Measurements from ENCODE around the gene MANBA.
"Not testable (repeated sequence)": the region's sequence is repeated elsewhere in the genome, so short reads cannot be mapped to it uniquely, and the experiment has no call there.

Gene MANBA

DNA sequence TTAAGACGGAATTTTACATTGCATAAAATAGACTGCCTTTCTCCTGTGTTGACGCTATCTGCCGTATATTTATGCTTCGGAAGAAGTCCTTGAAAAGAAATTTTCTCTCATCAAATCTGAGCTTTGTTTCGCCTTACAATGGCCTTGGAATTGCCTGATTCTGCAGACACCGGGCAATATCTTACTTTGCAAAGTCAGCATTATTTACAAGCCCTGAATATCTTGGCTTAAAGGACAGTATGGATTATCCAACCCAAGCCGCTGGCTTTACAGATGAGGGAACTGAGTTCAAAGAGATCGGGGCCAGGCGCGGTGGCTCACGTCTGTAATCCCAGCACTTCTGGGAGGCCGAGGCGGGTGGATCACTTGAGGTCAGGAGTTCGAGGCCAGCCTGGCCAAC lies 1.1 kb upstream of the MANBA start:
- DNase-seq (ENCODE audit: low read depth), result no peak

- peak; percentile 20 for DNase-seq (ENCODE audit: low read depth)
These were observed 531 bp upstream of the MANBA start for GRCh38 chr4:102761296-102761701.

- DNase-seq (ENCODE audit: low read depth), result peak; percentile 54
These were observed 730 bp downstream of the MANBA start for GRCh38 chr4:102759831-102760644.

- DNase-seq (ENCODE audit: low read depth), result no peak
These were observed 2.3 kb downstream of the MANBA start for GRCh38 chr4:102758241-102759160.

DNA sequence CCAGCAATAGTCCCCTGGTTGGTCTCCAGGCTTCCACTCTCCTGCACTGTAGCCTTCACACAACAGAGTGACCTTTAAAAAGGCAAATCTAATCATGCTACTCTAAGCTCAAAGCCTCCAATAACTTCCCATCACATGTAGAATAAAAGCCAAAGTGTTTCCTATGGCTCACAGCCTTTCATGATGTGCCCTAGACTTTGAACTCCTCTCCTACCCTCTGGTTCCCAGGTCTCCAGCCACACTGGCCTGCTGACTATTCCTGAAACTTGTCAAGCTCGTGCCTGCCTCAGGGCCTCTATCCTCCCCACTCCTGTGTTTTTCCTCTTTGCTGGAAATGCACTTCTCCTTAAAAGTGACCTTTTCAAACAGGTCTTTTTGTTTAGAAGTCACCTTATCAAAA lies 3.1 kb downstream of the MANBA start:
- DNase-seq (ENCODE audit: low read depth), result no peak

GRCh38 chr4:102754044-102754443 lies 6.7 kb downstream of the MANBA start:
- peak; percentile 44 for DNase-seq (ENCODE audit: low read depth)

DNA sequence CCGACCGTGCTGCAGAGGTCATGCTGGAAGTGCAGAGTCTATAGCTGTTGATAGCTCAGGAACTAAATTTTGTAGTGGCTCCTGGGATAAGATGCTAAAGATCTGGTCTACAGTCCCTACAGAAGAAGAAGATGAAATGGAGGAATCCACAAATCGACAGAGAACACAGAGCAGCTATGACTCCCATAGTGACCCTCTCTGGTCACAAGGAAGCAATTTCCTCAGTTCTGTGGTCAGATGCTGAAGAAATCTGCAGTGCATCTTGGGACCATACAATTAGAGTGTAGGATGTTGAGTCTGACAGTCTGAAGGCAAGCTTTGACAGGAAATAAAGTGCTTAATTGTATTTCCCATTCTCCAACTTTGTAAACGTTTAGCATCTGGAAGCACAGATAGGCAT lies 8.8 kb downstream of the MANBA start:
- no peak for DNase-seq (ENCODE audit: low read depth)

DNA sequence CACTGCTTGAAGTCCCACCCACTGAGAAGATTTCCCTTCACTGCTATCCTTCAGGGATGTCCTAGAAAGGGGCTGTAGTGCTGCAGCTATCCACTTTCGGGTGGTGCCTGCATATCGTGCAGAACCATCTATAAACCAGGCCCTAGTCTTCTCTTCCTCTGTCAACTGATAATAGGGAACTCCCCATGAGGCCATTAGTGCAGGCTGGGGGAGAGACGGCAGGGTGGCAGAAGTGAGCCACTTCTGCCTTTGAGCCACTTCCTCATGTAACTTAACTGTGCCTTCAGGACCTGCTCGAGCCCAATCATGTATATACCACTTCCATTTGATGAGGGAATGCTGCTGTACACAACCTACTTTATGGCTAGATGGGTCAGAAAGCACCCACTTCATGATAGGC lies 17.4 kb downstream of the MANBA start:
- not testable (repeated sequence) for DNase-seq (ENCODE audit: low read depth)

DNA sequence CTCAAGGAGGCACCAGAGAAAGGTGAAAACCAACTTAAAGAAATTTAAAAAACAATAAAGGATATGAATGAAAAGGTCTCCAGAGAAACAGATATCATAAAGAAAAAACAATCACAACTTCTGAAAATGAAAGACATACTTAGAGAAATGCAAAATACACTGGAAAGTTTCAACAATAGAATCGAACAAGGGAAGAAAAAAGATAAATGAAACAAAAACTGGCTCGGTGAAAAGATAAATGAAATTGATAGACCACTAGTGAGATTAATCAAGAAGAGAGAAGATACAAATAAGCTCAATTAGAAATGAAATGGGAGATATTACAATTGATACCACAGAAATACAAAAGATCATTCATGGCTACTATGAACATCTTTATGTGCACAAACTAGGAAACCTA lies 22.0 kb downstream of the MANBA start:
- DNase-seq (ENCODE audit: low read depth), result not testable (repeated sequence)

- DNase-seq (ENCODE audit: low read depth), result peak; percentile 7
These were observed 23.9 kb downstream of the MANBA start for GRCh38 chr4:102736636-102737549.

- DNase-seq (ENCODE audit: low read depth), result no peak
These were observed 25.2 kb downstream of the MANBA start for GRCh38 chr4:102735582-102735981.

DNA sequence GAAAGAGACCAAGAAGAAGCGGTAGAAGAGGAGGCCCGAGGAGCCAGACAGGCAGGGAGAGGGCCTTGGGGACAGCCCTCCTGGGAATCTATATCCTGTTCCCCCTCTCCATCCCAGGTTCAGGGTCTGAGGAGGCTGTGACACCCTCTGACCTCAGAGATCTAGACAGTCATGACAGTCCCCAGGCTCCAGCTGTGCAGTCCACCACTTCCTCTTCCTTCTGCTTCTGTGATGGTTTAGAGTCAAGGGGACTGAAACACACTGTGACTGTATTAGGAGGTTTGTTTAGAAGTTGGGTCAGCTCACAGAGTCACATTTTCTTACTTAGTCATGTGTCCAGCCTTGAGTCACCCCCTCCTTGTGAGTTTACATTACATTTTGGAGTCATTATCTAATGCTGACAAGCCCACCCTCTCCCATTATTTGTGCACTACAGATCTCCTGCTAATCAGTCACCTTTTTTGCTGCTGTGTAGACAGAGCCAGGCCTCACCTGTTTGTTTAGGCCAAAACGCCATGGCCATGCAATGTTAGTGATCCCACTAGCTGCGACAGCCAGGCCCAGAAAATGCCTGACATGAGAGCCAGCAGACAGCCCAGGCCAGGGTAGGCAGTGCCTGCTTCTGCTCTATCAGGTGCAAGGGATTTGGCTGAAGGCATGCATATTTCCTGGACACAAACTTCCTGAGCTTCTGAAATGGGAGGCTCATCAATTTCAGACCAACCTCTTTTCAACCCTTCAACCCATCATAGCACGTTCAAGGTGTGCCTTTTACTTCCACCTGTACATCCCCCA lies 26.0 kb downstream of the MANBA start:
- peak; percentile 60 for DNase-seq (ENCODE audit: low read depth)

- no peak for DNase-seq (ENCODE audit: low read depth)
These were observed 26.7 kb downstream of the MANBA start for GRCh38 chr4:102734116-102734515.

DNA sequence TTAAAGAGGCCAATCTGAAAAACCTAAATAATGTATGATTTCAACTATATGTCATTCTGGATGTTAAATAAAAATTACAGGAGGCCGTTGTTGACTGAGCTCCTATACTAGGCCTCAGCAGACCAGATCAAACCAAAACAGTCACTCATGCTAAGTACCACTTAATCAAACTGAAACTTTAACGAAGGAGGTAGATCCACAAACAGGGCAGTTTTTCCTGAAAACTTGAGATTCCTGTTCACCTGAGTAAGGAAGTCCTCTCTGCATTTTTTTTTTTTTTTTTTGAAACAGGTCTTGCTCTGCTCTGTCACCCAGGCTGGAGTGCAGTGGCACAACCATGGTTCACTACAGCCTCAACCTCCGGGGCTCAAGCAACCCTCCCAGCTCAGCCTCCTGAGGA lies 27.7 kb downstream of the MANBA start:
- DNase-seq (ENCODE audit: low read depth), result no peak

GRCh38 chr4:102732678-102733077 lies 28.1 kb downstream of the MANBA start:
- DNase-seq (ENCODE audit: low read depth), result no peak

- no peak for DNase-seq (ENCODE audit: low read depth)
These were observed 29.7 kb downstream of the MANBA start for GRCh38 chr4:102730968-102731533.

DNA sequence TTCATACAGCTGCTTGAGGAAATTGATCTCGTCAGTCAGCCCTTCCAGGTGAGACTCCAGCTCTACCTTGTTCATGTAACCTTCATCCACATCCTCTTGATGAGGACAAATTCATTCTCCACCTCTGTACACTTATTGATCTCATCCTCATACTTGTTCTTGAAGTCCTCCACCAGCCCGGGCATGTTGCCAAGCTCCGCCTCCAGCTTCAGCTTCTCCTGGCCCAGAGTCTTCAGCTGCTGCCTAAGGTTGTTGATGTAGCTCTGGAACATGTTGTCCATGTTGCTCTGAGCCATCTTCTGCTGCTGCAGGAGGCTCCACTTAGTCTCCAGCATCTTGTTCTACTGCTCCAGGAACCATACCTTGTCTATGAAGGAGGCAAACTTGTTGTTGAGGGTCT lies 31.3 kb downstream of the MANBA start:
- DNase-seq (ENCODE audit: low read depth), result not testable (repeated sequence)

- not testable (repeated sequence) for DNase-seq (ENCODE audit: low read depth)
These were observed 33.8 kb downstream of the MANBA start for GRCh38 chr4:102726919-102727318.

GRCh38 chr4:102726068-102726467 lies 34.7 kb downstream of the MANBA start:
- no peak for DNase-seq (ENCODE audit: low read depth)

DNA sequence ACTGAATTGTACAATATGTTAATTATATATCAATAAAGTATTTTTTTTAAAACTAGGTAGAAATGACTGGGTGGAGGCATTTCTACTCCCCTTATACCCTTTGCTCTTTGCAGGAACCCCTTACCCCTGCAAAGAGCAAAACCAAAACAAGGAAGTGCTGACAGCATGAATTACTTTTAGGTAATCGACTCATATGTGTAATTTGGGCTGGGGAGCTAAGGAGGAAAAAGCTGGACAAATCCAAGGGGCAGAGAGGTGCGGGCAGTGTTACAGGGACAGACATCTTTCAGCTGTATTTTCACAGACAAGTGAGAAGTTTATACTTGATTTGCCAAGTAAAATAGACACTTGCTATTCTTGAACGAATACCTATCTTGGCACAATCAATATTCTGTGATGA lies 35.5 kb downstream of the MANBA start:
- no peak for DNase-seq (ENCODE audit: low read depth)

GRCh38 chr4:102723511-102723910 lies 37.3 kb downstream of the MANBA start:
- DNase-seq (ENCODE audit: low read depth), result peak; percentile 9

Data from EH (cell line).